H1 (cell line): ENCODE measurements around the gene GLRX. TPM values are rescaled to one million over a fixed set of nuclear protein-coding genes. Genes with fewer than 3 reads are reported as not detected.

Source experiments
- BRCA1 ChIP-seq: IDR thresholded peaks from 2 replicates; pipeline ENCODE4 v1.6.1; 2012; ENCODE audit warnings: low read depth, low read length, improper control_type of control experiment
- CHD1 ChIP-seq: IDR thresholded peaks from 2 replicates; pipeline ENCODE4 v1.6.1; 2012; ENCODE audit warnings: low read depth, low read length, improper control_type of control experiment
- CHD7 ChIP-seq: fragments of 300-600 bp; sonication (generic); IDR thresholded peaks from 2 replicates; pipeline ENCODE4 v1.7.1; 2012; ENCODE audit warnings: low read length, moderate library complexity, mild to moderate bottlenecking, inconsistent platforms; ENCODE audit not compliant: insufficient replicate concordance
- HDAC6 ChIP-seq: IDR thresholded peaks from one replicate; pipeline ENCODE4 v1.7.1; 2012; ENCODE audit warnings: low read depth, mild to moderate bottlenecking, inconsistent platforms, low read length, moderate library complexity
- JUN ChIP-seq: IDR thresholded peaks from 2 replicates; pipeline ENCODE4 v1.6.1; 2011; ENCODE audit warnings: low read depth, mild to moderate bottlenecking, improper control_type of control experiment, low read length
- KDM1A ChIP-seq: fragments of 200-600, 300-600 bp; sonication (generic); IDR thresholded peaks from 2 replicates; pipeline ENCODE4 v1.7.1; 2016; ENCODE audit warnings: mild to moderate bottlenecking, low read length, borderline replicate concordance
- KDM5A ChIP-seq: fragments of 200-600 bp; IDR thresholded peaks from 2 replicates; pipeline ENCODE4 v1.7.1; 2012; ENCODE audit warnings: mild to moderate bottlenecking, low read length, inconsistent platforms, mixed read lengths
- SIRT6 ChIP-seq: IDR thresholded peaks from one replicate; pipeline ENCODE4 v1.7.1; 2012; ENCODE audit warnings: low read length, inconsistent platforms
- SP4 ChIP-seq: IDR thresholded peaks from 2 replicates; pipeline ENCODE4 v1.6.1; 2012; ENCODE audit warnings: low read length, inconsistent platforms
- SUZ12 ChIP-seq: fragments of 200-600 bp; sonication (generic); IDR thresholded peaks from 2 replicates; pipeline ENCODE4 v1.6.1; 2012; ENCODE audit warnings: mild to moderate bottlenecking, inconsistent platforms, low read length, moderate library complexity, mixed read lengths
- YY1 ChIP-seq: IDR thresholded peaks from 2 replicates; pipeline ENCODE4 v1.6.1; 2011; ENCODE audit warnings: low read depth, mild to moderate bottlenecking, low read length
- polyA plus RNA-seq, 7 experiments: library from polyadenylated mRNA; depleted of rRNA in 3 of 7; stranded (reverse) in 5 of 7; unstranded in 2 of 7; fragments of >200 nt in 5 of 7; fragments of 200-250 nt in 2 of 7; gene quantifications; 1 replicate in 5 of 7; 2 replicates in 1 of 7; 4 replicates in 1 of 7; pipeline versions ENCODE4 v1.2.1 to v1.2.3, GENCODE V29; 2011 to 2013; ENCODE audit warnings: missing spikeins in 2 of 7, mixed read lengths in 2 of 7
- total RNA-seq: library from RNA; stranded (reverse); fragmentation: NEBNext Ultra II Directional; extraction: Animal tissue kit (Norgen Biotek cat#: 25700); gene quantifications from 2 replicates; pipeline ENCODE4 v1.2.1, GENCODE V29; 2021

GLRX gene
- total and polyA plus RNA-seq, 2 of the 8 experiments (the other 6 are each of a cell fraction or from before 2014, with no cell fraction given), result 22.9 to 31.2 TPM

DNA sequence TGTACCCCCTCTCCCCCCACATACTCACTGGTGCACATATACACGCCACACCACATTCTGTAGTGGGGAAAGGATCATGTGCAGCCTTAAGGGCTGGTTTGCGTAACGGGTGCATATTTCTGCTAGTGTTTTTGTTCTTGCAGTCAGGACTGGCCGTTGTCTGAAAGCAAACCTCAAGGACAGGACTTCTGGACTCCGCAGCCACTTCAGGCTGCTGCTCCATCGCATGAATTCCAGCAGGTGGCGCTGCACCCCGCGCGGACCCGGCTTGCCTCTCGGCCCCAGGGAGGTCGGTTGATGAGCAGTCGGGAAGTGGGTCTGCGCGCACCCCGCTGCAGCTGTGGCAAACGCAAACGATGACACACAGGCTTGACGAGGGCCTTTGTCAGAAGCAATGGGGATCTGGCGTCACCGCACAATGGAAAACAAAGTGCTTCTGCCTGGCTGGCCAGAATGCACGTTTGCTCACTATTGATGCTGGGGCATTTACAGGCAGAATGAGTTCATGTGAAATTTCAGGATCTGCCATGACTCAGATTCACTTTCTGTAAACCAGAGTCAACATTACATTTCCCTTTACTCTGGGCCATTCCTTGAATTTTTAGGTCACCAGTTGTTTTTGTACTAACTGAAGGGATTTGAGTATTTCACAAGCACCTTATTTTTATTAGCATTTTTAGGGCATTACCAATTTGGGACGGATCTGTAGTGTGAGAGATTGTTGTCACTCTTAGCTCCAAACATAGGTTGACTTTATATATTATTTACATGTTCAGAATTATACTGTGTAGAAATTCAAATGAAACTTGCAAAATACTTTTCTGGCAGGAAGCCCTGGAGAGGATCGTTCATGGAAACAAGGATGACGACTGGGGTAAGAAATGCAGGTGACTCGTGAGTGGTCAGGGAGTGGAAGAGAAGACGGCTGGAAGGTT is 36.4 kb upstream of the GLRX start (continued):
- TF ChIP-seq CHD7 (no peak), BRCA1 (no peak), SUZ12 (no peak), YY1 (0 out of 2 replicates have a peak, but pooled peaks have one; percentile 47), SP4 (no peak), KDM1A (no peak), SIRT6 (no peak), JUN (no peak), HDAC6 (no peak), KDM5A (no peak), CHD1 (no peak)
